ENCODE data around the gene RAB19.

DNA sequence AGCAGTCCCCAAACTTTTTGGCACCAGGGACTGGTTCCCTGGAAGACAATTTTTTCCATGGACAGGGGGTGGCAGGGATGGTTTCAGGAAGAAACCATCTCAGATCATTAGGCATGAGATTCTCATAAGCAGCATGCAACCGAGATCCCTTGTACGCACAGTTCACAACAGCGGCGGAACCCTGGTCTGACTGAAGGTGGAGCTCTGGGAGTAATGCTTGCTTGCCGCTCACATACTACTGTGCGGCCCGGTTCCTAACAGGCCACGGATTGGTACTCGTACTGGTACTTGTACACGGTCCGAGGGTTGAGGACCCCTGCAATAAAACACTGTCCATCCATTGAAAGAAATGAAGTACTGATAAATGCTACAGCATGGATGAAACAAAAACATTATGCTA, 42.6 kb downstream of the RAB19 start:
- TF ChIP-seq, protein P1, sequence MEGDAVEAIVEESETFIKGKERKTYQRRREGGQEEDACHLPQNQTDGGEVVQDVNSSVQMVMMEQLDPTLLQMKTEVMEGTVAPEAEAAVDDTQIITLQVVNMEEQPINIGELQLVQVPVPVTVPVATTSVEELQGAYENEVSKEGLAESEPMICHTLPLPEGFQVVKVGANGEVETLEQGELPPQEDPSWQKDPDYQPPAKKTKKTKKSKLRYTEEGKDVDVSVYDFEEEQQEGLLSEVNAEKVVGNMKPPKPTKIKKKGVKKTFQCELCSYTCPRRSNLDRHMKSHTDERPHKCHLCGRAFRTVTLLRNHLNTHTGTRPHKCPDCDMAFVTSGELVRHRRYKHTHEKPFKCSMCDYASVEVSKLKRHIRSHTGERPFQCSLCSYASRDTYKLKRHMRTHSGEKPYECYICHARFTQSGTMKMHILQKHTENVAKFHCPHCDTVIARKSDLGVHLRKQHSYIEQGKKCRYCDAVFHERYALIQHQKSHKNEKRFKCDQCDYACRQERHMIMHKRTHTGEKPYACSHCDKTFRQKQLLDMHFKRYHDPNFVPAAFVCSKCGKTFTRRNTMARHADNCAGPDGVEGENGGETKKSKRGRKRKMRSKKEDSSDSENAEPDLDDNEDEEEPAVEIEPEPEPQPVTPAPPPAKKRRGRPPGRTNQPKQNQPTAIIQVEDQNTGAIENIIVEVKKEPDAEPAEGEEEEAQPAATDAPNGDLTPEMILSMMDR (conservative IDR thresholded peaks at IDR 0.05), result no peak; the same call in 1 of the 2 replicates
- no peak for TF ChIP-seq ZFX (IDR thresholded peaks at IDR 0.05)

All from C4-2B (cell line).